Measurements from ENCODE around the gene FNDC1.
A peak's percentile ranks its signal among the peaks of the same experiment; 100 is the strongest.

DNA sequence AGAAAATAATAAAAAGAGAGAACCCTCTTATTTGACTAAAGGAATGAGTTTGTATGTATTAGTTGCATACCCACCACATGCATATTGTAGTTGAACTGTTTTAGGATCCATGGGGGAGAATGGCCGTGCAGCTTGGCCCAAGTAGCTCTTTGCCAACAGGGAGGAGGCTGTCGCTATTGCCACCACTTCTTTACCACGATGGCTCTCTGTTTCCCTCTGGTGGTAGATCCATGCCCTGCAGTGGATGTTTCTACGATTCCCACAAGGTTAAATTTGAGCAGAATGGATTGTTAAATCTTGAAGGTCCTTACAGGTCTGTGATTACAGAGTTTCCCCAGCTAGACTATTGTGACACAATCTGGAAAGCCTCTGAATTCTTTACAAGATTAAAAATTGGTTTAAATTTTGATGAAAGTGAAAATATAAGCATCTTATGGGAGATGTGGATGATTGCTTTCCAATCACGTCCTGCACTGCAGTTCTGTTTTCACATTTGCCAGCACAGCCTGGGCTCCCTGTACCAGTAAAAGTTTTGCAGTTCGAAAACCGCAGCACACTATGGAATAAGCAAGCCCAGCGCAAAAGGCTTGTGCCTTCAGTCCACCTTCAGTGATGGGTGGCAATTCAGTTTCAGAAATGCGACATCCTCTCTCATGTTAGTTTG is 34.4 kb upstream of the FNDC1 start:
- TF ChIP-seq, protein P1, sequence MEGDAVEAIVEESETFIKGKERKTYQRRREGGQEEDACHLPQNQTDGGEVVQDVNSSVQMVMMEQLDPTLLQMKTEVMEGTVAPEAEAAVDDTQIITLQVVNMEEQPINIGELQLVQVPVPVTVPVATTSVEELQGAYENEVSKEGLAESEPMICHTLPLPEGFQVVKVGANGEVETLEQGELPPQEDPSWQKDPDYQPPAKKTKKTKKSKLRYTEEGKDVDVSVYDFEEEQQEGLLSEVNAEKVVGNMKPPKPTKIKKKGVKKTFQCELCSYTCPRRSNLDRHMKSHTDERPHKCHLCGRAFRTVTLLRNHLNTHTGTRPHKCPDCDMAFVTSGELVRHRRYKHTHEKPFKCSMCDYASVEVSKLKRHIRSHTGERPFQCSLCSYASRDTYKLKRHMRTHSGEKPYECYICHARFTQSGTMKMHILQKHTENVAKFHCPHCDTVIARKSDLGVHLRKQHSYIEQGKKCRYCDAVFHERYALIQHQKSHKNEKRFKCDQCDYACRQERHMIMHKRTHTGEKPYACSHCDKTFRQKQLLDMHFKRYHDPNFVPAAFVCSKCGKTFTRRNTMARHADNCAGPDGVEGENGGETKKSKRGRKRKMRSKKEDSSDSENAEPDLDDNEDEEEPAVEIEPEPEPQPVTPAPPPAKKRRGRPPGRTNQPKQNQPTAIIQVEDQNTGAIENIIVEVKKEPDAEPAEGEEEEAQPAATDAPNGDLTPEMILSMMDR (IDR thresholded peaks at IDR 0.05) = peak; percentile 64 to 81 (median 77)
- no peak for TF ChIP-seq POLR2A (IDR thresholded peaks at IDR 0.05)
